Thymus (tissue), 2 donors: Measurements from ENCODE around the gene SLC6A6. TPM values are rescaled to one million over a fixed set of nuclear protein-coding genes. Genes with fewer than 3 reads are reported as not detected.

Experiments used
- polyA plus RNA-seq: library from polyadenylated mRNA; stranded (reverse); fragments of 200-250 nt; gene quantifications from one replicate; pipeline ENCODE4 v1.2.3, GENCODE V29; 2013
- total RNA-seq: library from RNA; stranded (reverse); fragments of 120-200 nt; gene quantifications from one replicate; pipeline ENCODE4 v1.2.4, GENCODE V29; 2013
- donor health status: healthy.

Gene SLC6A6
- total and polyA plus RNA-seq, 2 donors, result 5.2 to 8.2 TPM

Other genes with a start within 250 kb of the SLC6A6 start
- gene XPC, start 224.0 kb upstream of the SLC6A6 start, total RNA-seq, result 19.1 TPM
- gene XPC, start 224.0 kb upstream of the SLC6A6 start, polyA plus RNA-seq, result 32.8 TPM
- 20.9 TPM for gene LSM3, start 223.8 kb upstream of the SLC6A6 start, total RNA-seq
- gene LSM3, start 223.8 kb upstream of the SLC6A6 start, polyA plus RNA-seq, result 18.3 TPM
- gene GRIP2, start 137.7 kb downstream of the SLC6A6 start, total RNA-seq, result 0.14 TPM
- gene GRIP2, start 137.7 kb downstream of the SLC6A6 start, polyA plus RNA-seq, result 0.37 TPM
- gene CCDC174, start 249.2 kb downstream of the SLC6A6 start, total RNA-seq, result 19.9 TPM
- gene CCDC174, start 249.2 kb downstream of the SLC6A6 start, polyA plus RNA-seq, result 24.1 TPM